ENCODE data around the gene MAP4K4.

Gene MAP4K4

GRCh38 chr2:101697124-101698013 is at the start of gene MAP4K4:
MAP4K4 (plus strand) TSS chr2:101697707; CDS start chr2:101698081, 374 bp downstream.
- peak; percentile 71 for DNase-seq

DNA sequence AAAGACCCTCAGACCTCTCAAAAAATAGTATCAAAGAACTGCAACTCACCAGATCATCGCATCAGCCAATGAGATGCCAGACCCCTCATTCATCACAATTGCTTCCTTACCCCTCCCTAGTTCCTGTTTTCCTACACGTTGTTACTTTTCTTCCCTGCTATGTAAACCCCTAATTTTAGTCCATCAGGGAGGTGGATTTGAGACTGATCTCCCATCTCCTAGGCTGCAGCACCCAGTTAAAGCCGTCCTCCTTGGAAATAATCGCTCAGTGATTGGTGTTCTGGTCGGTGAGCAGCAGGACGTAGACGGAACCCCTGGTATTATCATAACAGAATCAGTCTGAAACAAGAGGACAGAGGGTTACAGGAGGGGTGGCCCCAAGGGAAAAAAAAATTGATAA is 44.0 kb upstream of the MAP4K4 start:
- DNase-seq = no peak

GRCh38 chr2:101655702-101656422 is 41.6 kb upstream of the MAP4K4 start:
- no peak for DNase-seq

DNA sequence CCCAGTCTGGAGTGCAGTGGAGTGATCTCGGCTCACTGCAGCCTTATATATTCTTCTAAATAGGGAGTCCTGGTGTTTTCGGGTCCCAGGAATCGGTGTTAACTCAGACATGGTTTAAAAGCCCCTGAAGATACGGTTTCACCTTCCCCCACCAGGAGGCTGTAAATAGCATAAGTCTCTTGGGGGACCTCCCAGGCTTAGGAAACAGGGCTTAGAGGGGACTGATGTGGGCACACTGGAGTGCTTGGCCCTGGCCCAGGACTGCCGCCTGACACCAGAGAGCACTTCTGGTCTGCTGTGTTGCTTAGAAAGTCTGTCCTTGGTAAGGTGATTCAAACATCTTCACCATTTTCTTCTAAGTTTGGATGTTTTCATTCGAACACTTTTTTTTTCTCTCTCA is 39.7 kb upstream of the MAP4K4 start:
- DNase-seq = no peak

DNA sequence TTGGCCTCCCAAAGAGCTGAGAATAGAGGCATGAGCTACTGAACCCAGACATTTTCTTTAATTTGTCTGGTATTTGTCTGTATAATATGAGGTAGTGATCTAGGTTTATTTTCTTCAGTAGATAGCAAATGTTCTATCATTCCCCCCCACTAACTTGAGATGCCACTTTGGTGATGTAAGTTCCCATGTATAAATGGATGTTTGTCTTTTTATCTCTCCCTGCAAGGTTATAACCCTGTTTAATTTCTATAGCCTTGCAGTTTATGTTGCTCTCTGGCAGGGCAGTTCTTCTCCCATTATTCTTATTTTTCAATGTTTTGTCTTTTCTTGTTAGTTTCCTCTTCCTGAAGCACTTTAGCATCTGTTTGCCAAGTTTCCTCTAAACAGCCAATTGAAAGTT is 39.1 kb upstream of the MAP4K4 start:
- no peak for DNase-seq

GRCh38 chr2:101665312-101665711 is 32.2 kb upstream of the MAP4K4 start:
- no peak for DNase-seq

GRCh38 chr2:101667823-101668222 is 29.7 kb upstream of the MAP4K4 start:
- no peak for DNase-seq

- DNase-seq = no peak
Observed at GRCh38 chr2:101672047-101672446, 25.5 kb upstream of the MAP4K4 start.

GRCh38 chr2:101673920-101674319 is 23.6 kb upstream of the MAP4K4 start:
- DNase-seq = no peak

DNA sequence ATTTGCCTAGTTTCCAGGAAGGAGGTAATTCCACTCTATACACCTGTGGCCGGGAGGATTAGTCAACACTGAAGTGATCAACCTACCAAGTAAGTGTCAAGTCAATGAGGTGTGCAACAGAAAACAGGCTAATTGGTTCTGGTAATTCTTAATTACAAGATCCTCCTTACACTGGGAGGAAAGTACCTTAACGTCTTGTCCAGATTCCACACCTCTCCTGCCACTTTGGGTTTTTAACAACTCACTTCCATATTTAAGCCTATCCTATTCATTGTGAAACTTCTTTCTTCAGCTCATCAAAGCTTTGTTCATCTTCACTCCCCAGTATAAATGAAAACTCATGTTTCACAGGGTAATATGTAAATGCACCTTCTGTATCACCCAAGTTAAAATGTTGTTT is 22.0 kb upstream of the MAP4K4 start:
- DNase-seq = no peak

DNA sequence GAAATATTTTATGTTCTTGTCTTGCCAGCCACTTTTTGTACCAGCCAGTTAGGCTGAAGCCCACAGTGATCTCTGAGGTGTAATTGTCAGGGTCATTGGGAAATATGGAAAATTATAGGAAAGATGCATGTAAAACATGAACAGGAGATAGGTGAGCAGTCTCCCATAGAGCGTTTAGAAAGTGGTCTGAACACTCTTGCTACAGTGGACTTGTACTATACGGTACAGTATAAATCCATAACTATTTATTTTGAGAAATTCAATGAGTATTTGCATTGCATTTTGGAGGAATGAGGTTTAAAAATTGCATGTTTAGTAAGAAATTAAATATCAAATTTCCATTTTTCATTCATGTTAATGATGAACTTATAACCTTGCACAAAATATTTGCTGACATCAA is 20.8 kb upstream of the MAP4K4 start:
- DNase-seq = no peak

DNA sequence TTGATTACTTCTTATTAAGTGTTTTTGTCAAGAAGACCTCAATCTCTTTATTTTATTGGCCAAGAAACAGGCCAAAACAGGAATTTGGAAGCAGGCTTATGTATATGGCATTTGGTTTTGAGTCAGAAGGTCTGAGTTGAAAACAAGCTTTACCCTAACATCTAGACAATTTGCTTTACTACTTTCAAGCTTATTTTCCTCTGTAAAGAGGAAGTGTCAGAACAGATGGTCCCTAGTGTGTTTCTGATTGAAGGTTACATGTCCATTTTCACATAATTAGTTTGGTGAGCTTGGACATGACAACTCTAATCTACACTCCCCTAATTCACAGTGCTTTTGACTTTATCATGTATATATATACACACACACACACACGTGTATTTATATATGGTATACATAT is 19.8 kb upstream of the MAP4K4 start:
- no peak for DNase-seq

DNA sequence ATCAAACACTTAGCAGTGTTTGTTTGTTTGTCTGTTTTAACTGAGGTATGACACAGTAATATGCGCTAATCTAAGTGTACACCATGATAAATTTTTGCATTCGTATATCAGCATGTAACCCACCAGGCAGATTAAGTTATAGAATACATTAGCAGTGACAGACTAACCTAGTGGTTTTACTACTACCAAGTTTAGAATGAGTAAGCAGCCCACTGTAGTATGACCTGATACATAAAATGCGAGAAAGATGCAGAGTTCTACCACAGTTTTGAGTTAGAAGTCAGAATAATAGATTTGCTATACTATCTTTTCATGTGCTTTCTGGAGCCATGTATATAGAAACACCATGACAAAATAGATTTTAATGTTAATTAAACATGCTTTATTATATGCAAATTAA is 19.1 kb upstream of the MAP4K4 start:
- no peak for DNase-seq

GRCh38 chr2:101679037-101679726 is 18.3 kb upstream of the MAP4K4 start:
- no peak for DNase-seq

DNA sequence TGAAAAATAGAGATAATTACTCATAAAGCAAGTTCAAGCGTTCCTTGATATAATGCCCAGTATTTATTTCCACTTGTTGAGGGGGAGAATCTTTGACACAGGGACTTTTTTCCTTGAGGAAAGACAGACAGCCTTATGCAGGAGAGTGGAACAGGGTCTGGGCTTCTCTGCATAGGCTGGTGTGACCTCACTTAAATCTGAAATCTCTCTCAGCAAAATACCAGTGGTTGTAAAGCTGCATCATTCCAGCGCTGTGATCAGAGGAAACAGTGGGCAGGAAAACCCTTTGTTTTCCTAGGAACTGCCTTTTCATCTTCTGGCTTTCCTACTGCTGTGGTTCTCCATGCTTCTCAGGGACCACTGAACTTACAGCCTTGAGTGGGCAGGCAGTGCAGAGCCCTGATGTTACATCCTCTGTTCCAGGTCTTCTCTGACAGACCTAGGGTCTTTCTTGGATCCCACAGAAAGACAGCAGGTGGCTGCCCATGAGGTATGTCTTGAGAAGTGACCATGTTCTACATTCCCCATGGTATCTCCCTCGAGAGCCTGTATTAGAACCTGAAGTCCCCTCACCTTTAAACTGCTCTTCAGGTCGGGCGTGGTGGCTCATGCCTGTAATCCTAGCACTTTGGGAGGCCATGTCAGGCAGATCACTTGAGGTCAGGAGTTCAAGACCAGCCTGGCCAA is 17.6 kb upstream of the MAP4K4 start:
- DNase-seq = no peak

GRCh38 chr2:101682311-101682710 is 15.2 kb upstream of the MAP4K4 start:
- DNase-seq = no peak

GRCh38 chr2:101684313-101684712 is 13.2 kb upstream of the MAP4K4 start:
- no peak for DNase-seq

- no peak for DNase-seq
Observed at GRCh38 chr2:101688261-101688660, 9.2 kb upstream of the MAP4K4 start.

DNA sequence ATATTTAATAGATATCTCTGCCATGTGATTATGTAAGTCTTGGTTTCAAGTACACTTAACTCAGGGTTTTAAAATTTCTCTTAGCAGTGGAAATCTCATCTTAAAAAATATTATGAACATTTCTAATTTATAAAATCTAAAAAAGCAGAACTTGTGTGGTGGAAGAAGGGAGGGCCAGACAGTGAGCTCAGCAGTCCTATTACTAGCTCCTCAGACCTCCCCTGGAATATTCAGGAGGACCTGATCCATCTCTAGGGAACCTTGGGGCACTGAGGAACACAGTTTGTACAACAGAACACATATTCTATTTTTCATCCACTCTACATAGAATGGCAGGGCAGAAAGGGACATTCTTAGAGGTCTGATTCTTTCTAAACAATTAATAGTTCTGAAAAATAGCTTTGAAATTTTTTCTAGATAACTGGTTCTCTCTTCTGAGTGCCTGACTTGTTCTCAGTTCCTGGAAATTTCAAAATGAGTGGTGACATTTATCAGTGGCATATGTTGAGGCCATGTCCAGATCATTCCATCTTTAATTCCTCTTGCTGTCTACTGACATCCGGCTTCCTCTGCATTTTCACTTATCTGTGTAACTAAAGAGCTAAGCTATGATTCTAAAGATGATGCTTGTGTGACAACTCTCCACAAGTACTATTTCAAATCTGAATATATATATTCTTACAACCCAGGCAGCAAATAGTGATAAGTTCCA is 8.2 kb upstream of the MAP4K4 start:
- DNase-seq = no peak

DNA sequence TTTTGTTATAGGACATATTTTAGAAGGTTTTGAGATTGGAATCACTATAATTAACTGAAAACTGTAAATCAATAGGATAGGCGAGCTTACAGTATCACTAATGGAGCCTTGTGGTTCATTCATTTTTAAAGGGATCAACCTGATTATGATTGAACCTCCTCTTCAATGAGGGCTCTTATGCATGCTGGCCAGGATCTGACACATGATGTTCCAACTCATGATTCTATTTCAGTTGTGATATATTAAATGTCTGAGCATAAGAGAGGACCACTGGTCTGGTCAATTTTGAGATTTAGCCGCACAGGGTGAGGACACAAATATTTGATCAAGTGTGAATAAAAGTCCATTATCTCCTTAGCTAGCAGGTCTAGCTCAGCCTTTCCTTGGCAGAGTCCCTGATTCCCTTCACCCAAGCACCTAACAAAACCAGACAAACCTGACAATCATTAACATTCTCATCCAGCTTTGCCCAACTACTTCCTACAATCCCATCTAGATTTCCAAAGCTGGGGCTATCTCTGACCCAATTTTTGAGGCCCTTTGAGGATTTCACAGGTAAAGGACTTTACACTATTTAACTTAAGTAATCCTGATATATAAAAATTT is 6.9 kb upstream of the MAP4K4 start:
- DNase-seq = no peak

DNA sequence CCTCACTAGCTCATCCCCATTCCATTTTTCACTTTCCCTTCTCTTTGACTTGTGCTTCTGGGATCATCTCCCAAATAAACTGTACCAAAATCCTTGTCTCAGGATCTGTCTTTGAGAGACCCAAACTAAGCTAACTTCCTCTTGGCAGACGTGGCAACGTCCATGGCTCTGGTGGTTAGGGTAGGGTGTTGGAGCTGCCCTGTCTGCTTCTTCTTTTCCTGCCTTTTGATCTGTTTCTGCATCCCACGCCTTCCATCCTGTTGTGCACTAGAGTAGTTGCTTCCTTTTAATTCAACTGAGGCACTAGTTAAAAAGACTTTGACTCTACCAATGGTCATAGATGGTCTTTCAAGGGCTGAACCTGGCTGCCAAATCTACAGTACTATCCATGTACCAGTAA is 5.5 kb upstream of the MAP4K4 start:
- DNase-seq = no peak

- DNase-seq = no peak
Observed at GRCh38 chr2:101692766-101693165, 4.7 kb upstream of the MAP4K4 start.

All from stimulated activated CD4-positive, alpha-beta T cell treated with anti-CD3 and anti-CD28 coated beads, Interleukin-4, amount 100 ng/mL, for 24 hours (primary cell).